ENCODE measurements around the gene GALNT9. TPM values are rescaled to one million over a fixed set of nuclear protein-coding genes. Genes with fewer than 3 reads are reported as not detected.

Gene GALNT9
- total and polyA plus RNA-seq, 2 donors (not counting 1 experiment from before 2014, with no cell fraction given): 0.71 to 2.4 TPM

DNA sequence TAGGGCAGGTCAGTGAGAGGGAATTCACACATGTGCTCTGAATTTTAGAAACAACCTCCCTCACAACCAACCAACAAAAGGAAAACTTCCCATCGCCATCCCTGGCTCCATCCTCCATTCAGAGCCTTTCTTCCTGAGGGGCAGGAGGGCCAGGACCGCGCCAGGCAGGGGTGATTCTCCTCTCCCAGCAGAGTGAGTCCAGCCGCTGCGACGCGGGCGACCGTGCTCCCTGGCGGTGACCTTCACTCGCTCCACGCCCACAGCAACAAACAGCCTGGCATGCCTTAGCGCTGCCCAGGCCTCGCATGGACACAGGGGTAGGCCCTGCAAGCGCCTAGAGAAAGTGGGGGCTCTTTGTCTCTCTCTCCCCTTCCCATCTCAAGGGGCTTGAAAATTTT is 3.7 kb downstream of the GALNT9 start:
- H3K4me2 ChIP-seq (replicated peaks; ENCODE audit: low read depth, low read length, poor library complexity, severe bottlenecking): no peak overlapping the region
- peaks cover 6 to 11% of the 10 kb centered on the region in 2 donors for H3K4me1 ChIP-seq (ENCODE audit: control insufficient read depth in 2 of 2, insufficient read depth in 2 of 2, low read length in 2 of 2)
- ChIA-PET POLR2A (no interaction called here), CTCF (no interaction called here)
- WGBS (ENCODE audit: insufficient coverage): 94% methylated on average over 11 of the region's 15 CpGs
- H3K79me2 ChIP-seq (ENCODE audit: control insufficient read depth, insufficient read depth, low read length): no peaks in the 10 kb centered on the region
- no peak overlapping the region for H3K4me3 ChIP-seq (ENCODE audit: control extremely low read depth in 1 of 5, extremely low read depth in 1 of 5, insufficient read depth in 1 of 5, low read depth in 2 of 5, low read length in 4 of 5)
- DNase-seq: no peak
- H3K4me3 Mint-ChIP-seq: no peak overlapping the region
- no peaks in the 10 kb centered on the region for H3K9me3 Mint-ChIP-seq (ENCODE audit: insufficient read depth)
- TF ChIP-seq, protein P1, sequence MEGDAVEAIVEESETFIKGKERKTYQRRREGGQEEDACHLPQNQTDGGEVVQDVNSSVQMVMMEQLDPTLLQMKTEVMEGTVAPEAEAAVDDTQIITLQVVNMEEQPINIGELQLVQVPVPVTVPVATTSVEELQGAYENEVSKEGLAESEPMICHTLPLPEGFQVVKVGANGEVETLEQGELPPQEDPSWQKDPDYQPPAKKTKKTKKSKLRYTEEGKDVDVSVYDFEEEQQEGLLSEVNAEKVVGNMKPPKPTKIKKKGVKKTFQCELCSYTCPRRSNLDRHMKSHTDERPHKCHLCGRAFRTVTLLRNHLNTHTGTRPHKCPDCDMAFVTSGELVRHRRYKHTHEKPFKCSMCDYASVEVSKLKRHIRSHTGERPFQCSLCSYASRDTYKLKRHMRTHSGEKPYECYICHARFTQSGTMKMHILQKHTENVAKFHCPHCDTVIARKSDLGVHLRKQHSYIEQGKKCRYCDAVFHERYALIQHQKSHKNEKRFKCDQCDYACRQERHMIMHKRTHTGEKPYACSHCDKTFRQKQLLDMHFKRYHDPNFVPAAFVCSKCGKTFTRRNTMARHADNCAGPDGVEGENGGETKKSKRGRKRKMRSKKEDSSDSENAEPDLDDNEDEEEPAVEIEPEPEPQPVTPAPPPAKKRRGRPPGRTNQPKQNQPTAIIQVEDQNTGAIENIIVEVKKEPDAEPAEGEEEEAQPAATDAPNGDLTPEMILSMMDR (IDR thresholded peaks at IDR 0.05): no peak
- TF ChIP-seq EZH2 (IDR thresholded peaks at IDR 0.05; ENCODE audit: borderline replicate concordance, insufficient read depth, low read depth, low read length, poor library complexity, severe bottlenecking): no peak
- H3K27me3 ChIP-seq (replicated peaks in 1 of 4; ENCODE audit: control extremely low read depth in 1 of 4, control insufficient read depth in 3 of 4, insufficient read depth in 4 of 4, low read length in 3 of 4): peaks cover 0 to 23% (median 9%) of the 10 kb centered on the region in 4 experiments
- ATAC-seq (ENCODE audit: low read depth): no peak
- no peaks in the 10 kb centered on the region for H3K4me1 Mint-ChIP-seq
- H3K9me3 ChIP-seq (ENCODE audit: control extremely low read depth in 1 of 3, control insufficient read depth in 2 of 3, insufficient read depth in 1 of 3, low read length in 2 of 3): no peaks in the 10 kb centered on the region
- no peak overlapping the region for H3K9ac ChIP-seq (ENCODE audit: low read length)
- peaks cover 35% of the 10 kb centered on the region for H3K27me3 Mint-ChIP-seq
- intact Hi-C loops (cut with micrococcal nuclease): no loop called here
- no peaks in the 10 kb centered on the region for H3K36me3 ChIP-seq (replicated peaks in 1 of 2; ENCODE audit: control extremely low read depth in 1 of 2, control insufficient read depth in 1 of 2, extremely low read depth in 1 of 2, insufficient read depth in 2 of 2, low read length in 1 of 2)
- no peak overlapping the region for H3K27ac ChIP-seq (ENCODE audit: low read length in 2 of 2)
- H3K27ac Mint-ChIP-seq: no peak overlapping the region
- no peaks in the 10 kb centered on the region for H4K20me1 ChIP-seq (ENCODE audit: control insufficient read depth, insufficient read depth, low read length, poor library complexity, severe bottlenecking)
- no peak overlapping the region for H2AFZ ChIP-seq (ENCODE audit: insufficient read depth, low read depth, low read length, poor library complexity, severe bottlenecking)

DNA sequence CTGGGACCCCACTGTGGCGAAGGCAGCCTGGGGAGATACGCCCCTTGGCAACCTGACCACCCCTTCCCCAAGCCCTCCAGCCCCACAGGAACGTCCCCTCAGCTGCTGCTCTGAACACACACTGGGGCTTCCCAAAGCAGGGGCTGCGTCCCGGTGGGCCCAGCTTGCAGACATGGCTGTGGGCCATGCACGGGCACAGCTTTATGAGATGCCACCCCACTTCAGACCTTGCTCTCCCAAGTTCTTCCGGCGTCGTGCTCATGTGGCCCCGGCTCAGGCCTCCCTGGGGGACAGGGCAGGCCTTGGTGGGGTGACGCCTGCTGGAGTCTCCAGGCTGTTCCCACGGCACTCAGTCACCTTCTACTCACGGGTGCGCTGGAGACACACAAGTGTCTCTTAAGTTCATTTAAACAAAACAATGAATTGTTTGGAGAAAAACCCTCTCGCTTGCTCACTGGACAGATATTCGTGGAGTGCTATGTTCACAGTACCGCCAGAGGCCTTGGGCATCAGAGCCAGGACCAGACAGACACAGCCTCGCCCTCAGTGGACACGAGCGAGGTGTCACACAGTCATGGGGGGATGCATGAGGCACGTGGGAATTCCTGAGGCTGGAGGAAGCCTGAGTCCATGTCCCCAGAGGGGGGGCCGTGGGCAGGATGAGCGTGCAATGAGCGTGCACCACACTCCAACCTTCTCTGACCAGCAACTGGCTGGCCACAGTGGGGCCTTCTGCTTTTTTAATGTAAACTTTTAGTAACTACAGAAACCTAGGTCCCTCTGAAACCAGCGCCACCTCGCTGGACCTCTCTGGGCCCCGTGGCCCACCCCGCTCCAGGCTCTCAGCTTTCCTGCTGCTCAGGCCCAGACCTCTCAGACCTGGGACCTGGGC is 4.3 kb downstream of the GALNT9 start:
- no peak overlapping the region for H3K9ac ChIP-seq (ENCODE audit: low read length)
- peaks cover 6 to 8% of the 10 kb centered on the region in 2 donors for H3K4me1 ChIP-seq (ENCODE audit: control insufficient read depth in 2 of 2, insufficient read depth in 2 of 2, low read length in 2 of 2)
- DNase-seq (no peak), ATAC-seq (ENCODE audit: low read depth) (no peak)
- H4K20me1 ChIP-seq (ENCODE audit: control insufficient read depth, insufficient read depth, low read length, poor library complexity, severe bottlenecking): no peaks in the 10 kb centered on the region
- H3K79me2 ChIP-seq (ENCODE audit: control insufficient read depth, insufficient read depth, low read length): no peaks in the 10 kb centered on the region
- TF ChIP-seq, protein P1 (IDR thresholded peaks at IDR 0.05): no peak
- no peak for TF ChIP-seq EZH2 (IDR thresholded peaks at IDR 0.05; ENCODE audit: borderline replicate concordance, insufficient read depth, low read depth, low read length, poor library complexity, severe bottlenecking)
- no peaks in the 10 kb centered on the region for H3K9me3 ChIP-seq (ENCODE audit: control extremely low read depth in 1 of 3, control insufficient read depth in 2 of 3, insufficient read depth in 1 of 3, low read length in 2 of 3)
- 90% methylated on average over 24 of the region's 28 CpGs for WGBS (ENCODE audit: insufficient coverage)
- intact Hi-C loops (cut with micrococcal nuclease): no loop called here
- peaks cover 0 to 19% (median 6%) of the 10 kb centered on the region in 4 experiments for H3K27me3 ChIP-seq (replicated peaks in 1 of 4; ENCODE audit: control extremely low read depth in 1 of 4, control insufficient read depth in 3 of 4, insufficient read depth in 4 of 4, low read length in 3 of 4)
- Mint-ChIP-seq H3K4me1 (no peaks in the 10 kb centered on the region), H3K27me3 (peaks cover 28% of the 10 kb centered on the region), H3K4me3 (no peak overlapping the region), H3K9me3 (ENCODE audit: insufficient read depth) (no peaks in the 10 kb centered on the region), H3K27ac (no peak overlapping the region)
- ChIA-PET POLR2A (no interaction called here), CTCF (no interaction called here)
- no peak overlapping the region for H3K4me3 ChIP-seq (ENCODE audit: control extremely low read depth in 1 of 5, extremely low read depth in 1 of 5, insufficient read depth in 1 of 5, low read depth in 2 of 5, low read length in 4 of 5)
- H2AFZ ChIP-seq (ENCODE audit: insufficient read depth, low read depth, low read length, poor library complexity, severe bottlenecking): no peak overlapping the region
- H3K36me3 ChIP-seq (replicated peaks in 1 of 2; ENCODE audit: control extremely low read depth in 1 of 2, control insufficient read depth in 1 of 2, extremely low read depth in 1 of 2, insufficient read depth in 2 of 2, low read length in 1 of 2): no peaks in the 10 kb centered on the region
- no peak overlapping the region for H3K27ac ChIP-seq (ENCODE audit: low read length in 2 of 2)
- H3K4me2 ChIP-seq (replicated peaks; ENCODE audit: low read depth, low read length, poor library complexity, severe bottlenecking): no peak overlapping the region

Data from B cell (primary cell).